COLO668 (cell line): ENCODE measurements around the gene ATP11C.
A peak's percentile ranks its signal among the peaks of the same experiment; 100 is the strongest.
"Not testable (repeated sequence)": the region's sequence is repeated elsewhere in the genome, so short reads cannot be mapped to it uniquely, and the experiment has no call there.

ENCODE experiments used
- DNase-seq: peaks from one replicate; lab custom pipeline; 2025; ENCODE audit not compliant: unreplicated experiment; lab: John Stamatoyannopoulos, UW

The ATP11C gene

GRCh38 chrX:139736151-139736550 lies 196.7 kb downstream of the ATP11C start:
- no peak for DNase-seq

- no peak for DNase-seq
Measured at GRCh38 chrX:139734996-139735395, 197.9 kb downstream of the ATP11C start.

- DNase-seq, result no peak
Measured at GRCh38 chrX:139725720-139726119, 207.1 kb downstream of the ATP11C start.

GRCh38 chrX:139724626-139725025 lies 208.2 kb downstream of the ATP11C start:
- no peak for DNase-seq

- DNase-seq, result no peak
Measured at GRCh38 chrX:139720979-139721378, 211.9 kb downstream of the ATP11C start.

- no peak for DNase-seq
Measured at GRCh38 chrX:139720136-139720535, 212.7 kb downstream of the ATP11C start.

GRCh38 chrX:139708067-139708466 lies 224.8 kb downstream of the ATP11C start, which contains the start of gene MCF2:
Gene MCF2, minus strand, starts transcription at chrX:139708167. Its CDS starts 56,423 bp downstream, at chrX:139651744.
- no peak for DNase-seq

- no peak for DNase-seq
Measured at GRCh38 chrX:139702658-139703057, 230.2 kb downstream of the ATP11C start.

- no peak for DNase-seq
Measured at GRCh38 chrX:139692908-139693307, 239.9 kb downstream of the ATP11C start.

- DNase-seq, result no peak
Measured at GRCh38 chrX:139692506-139692849, 240.4 kb downstream of the ATP11C start.

GRCh38 chrX:139691843-139692505 lies 240.9 kb downstream of the ATP11C start:
- peak; percentile 18 for DNase-seq

- peak; percentile 27 for DNase-seq
Measured at GRCh38 chrX:139691493-139691842, 241.4 kb downstream of the ATP11C start.

GRCh38 chrX:139685175-139685574 lies 247.7 kb downstream of the ATP11C start:
- DNase-seq, result not testable (repeated sequence)

GRCh38 chrX:139680356-139680755 lies 252.5 kb downstream of the ATP11C start:
- DNase-seq, result no peak
